SK-N-SH (cell line): ENCODE data around the gene ZDHHC7. TPM values are rescaled to one million over a fixed set of nuclear protein-coding genes. Genes with fewer than 3 reads are reported as not detected.

ENCODE experiments used
- CTCF ChIA-PET: fragments of 300-600, 350-600 bp; formaldehyde crosslinking; extraction: SDS; loops from one replicate; lab custom pipeline; 2021; lab: Yijun Ruan, JAX
- POLR2A ChIA-PET: fragments of 350-600 bp; sonication (Branson Sonifier 250); formaldehyde crosslinking; extraction: SDS; loops from one replicate; lab custom pipeline; 2020; ENCODE audit warnings: antibody characterized with exemption, inconsistent platforms; lab: Yijun Ruan, JAX
- DNase-seq: peaks from one replicate; pipeline ENCODE4 v3.0.0; 2012
- H2AFZ ChIP-seq: fragments of 200-600 bp; sonication (generic); 2 replicates; pipeline ENCODE4 v1.8.1; 2016; ENCODE audit warnings: antibody characterized with exemption, mild to moderate bottlenecking, low read depth
- H3F3A ChIP-seq: fragments of 200-600 bp; sonication (generic); replicated peaks from 2 replicates; pipeline ENCODE3; 2016; ENCODE audit warnings: antibody characterized with exemption, mild to moderate bottlenecking; ENCODE audit not compliant: insufficient read depth
- H3K27ac ChIP-seq, 2 experiments: fragments of 200-500 bp in 1 of 2; fragments of 200-600 bp in 1 of 2; sonication (Bioruptor generic) in 1 of 2; sonication (generic), shearing (Covaris generic) in 1 of 2; 2 replicates each; pipeline versions ENCODE4 v1.5.1 to v1.6.1; 2014 to 2016; ENCODE audit warnings: low read depth in 2 of 2, inconsistent platforms in 1 of 2, low read length in 1 of 2, mild to moderate bottlenecking in 1 of 2, mixed read lengths in 1 of 2
- H3K27me3 ChIP-seq: fragments of 200-600 bp; sonication (generic), shearing (Covaris generic); 2 replicates; pipeline ENCODE4 v1.6.1; 2016; ENCODE audit warnings: mixed run types; ENCODE audit not compliant: insufficient read depth
- H3K36me3 ChIP-seq, 2 experiments: fragments of 200-500 bp in 1 of 2; fragments of 200-600 bp in 1 of 2; sonication (Bioruptor generic) in 1 of 2; sonication (generic) in 1 of 2; replicated peaks in 1 of 2; 2 replicates each; pipeline versions ENCODE3 to v1.5.1; 2014 to 2016; ENCODE audit warnings: low read length in 1 of 2, mild to moderate bottlenecking in 1 of 2; ENCODE audit not compliant: insufficient read depth in 2 of 2, control insufficient read depth in 1 of 2
- H3K4me1 ChIP-seq, 2 experiments: fragments of 200-500 bp in 1 of 2; fragments of 200-600 bp in 1 of 2; sonication (Bioruptor generic) in 1 of 2; sonication (generic), shearing (Covaris generic) in 1 of 2; 2 replicates each; pipeline versions ENCODE4 v1.5.1 to v1.6.1; 2014 to 2016; ENCODE audit warnings: low read depth in 1 of 2, low read length in 1 of 2, mixed run types in 1 of 2; ENCODE audit not compliant: insufficient read depth in 2 of 2, control insufficient read depth in 1 of 2
- H3K4me2 ChIP-seq: fragments of 200-600 bp; sonication (generic), shearing (Covaris generic); 2 replicates; pipeline ENCODE4 v1.6.1; 2017; ENCODE audit warnings: mixed run types
- H3K4me3 ChIP-seq, 2 experiments: fragments of 200-500 bp in 1 of 2; fragments of 200-600 bp in 1 of 2; sonication (Bioruptor generic) in 1 of 2; sonication (generic), shearing (Covaris generic) in 1 of 2; 2 replicates each; pipeline versions ENCODE4 v1.5.1 to v1.8.1; 2014 to 2016; ENCODE audit warnings: low read depth in 2 of 2, inconsistent platforms in 1 of 2, low read length in 1 of 2, mild to moderate bottlenecking in 1 of 2, mixed read lengths in 1 of 2, moderate library complexity in 1 of 2
- H3K79me2 ChIP-seq: fragments of 200-600 bp; sonication (generic); 2 replicates; pipeline ENCODE4 v1.8.1; 2017; ENCODE audit warnings: mild to moderate bottlenecking; ENCODE audit not compliant: insufficient read depth
- H3K9ac ChIP-seq: fragments of 200-600 bp; sonication (generic); 2 replicates; pipeline ENCODE4 v1.6.1; 2017; ENCODE audit warnings: mixed run types
- H3K9me2 ChIP-seq: fragments of 200-600 bp; sonication (generic); 2 replicates; pipeline ENCODE4 v1.6.1; 2017; ENCODE audit warnings: mixed run types
- H3K9me3 ChIP-seq: fragments of 200-600 bp; sonication (generic); 2 replicates; pipeline ENCODE4 v1.6.1; 2017; ENCODE audit warnings: mixed run types, mild to moderate bottlenecking, moderate library complexity
- H4K20me1 ChIP-seq: fragments of 200-600 bp; sonication (generic); 2 replicates; pipeline ENCODE4 v1.6.1; 2017; ENCODE audit warnings: mild to moderate bottlenecking, mixed run types; ENCODE audit not compliant: insufficient read depth
- CHD2 ChIP-seq: fragments of 150-350 bp; IDR thresholded peaks from 2 replicates; pipeline ENCODE4 v1.6.1; 2018; ENCODE audit warnings: low read length; ENCODE audit not compliant: partially characterized antibody
- GATA2 ChIP-seq: sonication (generic); formaldehyde crosslinking; IDR thresholded peaks from 2 replicates; pipeline ENCODE4 v1.5.0; 2020; ENCODE audit warnings: mild to moderate bottlenecking, missing genetic modification reagents
- MEF2A ChIP-seq: IDR thresholded peaks from 2 replicates; pipeline ENCODE4 v1.4.0; 2012; ENCODE audit warnings: low read depth, borderline replicate concordance
- POLR2AphosphoS5 ChIP-seq: IDR thresholded peaks from 2 replicates; pipeline ENCODE4 v1.6.1; 2012; ENCODE audit warnings: low read depth, low read length
- RCOR1 ChIP-seq: fragments of 150-350 bp; IDR thresholded peaks from 2 replicates; pipeline ENCODE4 v1.6.1; 2017; ENCODE audit warnings: antibody characterized with exemption, low read length
- REST ChIP-seq: IDR thresholded peaks from 2 replicates; pipeline ENCODE4 v1.6.1; 2012; ENCODE audit warnings: mild to moderate bottlenecking, low read depth, low read length, moderate library complexity
- TEAD4 ChIP-seq: IDR thresholded peaks from 2 replicates; pipeline ENCODE4 v1.4.0; 2012; ENCODE audit warnings: mild to moderate bottlenecking, borderline replicate concordance; ENCODE audit not compliant: insufficient read depth
- USF2 ChIP-seq: fragments of 150-350 bp; IDR thresholded peaks from 2 replicates; pipeline ENCODE4 v1.6.1; 2017; ENCODE audit warnings: antibody characterized with exemption, low read length, low read depth, borderline replicate concordance
- WGBS: methylation state at CpG from one replicate; pipeline ENCODE4 v1.1.6; 2017; ENCODE audit warnings: low lambda C conversion rate; 5-methylcytosine and 5-hydroxymethylcytosine counted together
- polyA plus RNA-seq, 3 experiments: library from polyadenylated mRNA; depleted of rRNA; stranded (reverse); fragments of >200 nt; gene quantifications; 2 replicates each; pipeline ENCODE4 v1.2.3, GENCODE V29; 2012

The ZDHHC7 gene
- polyA plus RNA-seq, 1 of the 3 experiments (the other 2 are of a cell fraction): 114 TPM

DNA sequence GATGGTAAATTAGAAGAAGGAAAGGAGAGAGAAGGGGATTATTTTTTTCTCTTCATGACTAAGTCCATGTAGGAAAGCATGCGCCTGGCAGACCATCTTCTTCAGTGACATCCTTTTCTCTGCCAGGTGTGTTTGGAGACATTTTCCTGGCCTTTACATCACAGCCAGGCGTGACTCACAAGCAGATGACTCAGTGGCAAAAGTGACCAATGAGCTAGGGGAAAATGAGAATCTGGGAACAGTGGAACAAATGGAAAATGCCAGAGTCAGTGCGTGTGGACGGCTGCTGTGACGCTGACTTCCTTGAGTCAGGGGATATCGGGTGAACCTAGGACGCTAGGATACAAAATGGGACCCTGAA, 25.7 kb upstream of the ZDHHC7 start (continued):
- TF ChIP-seq TEAD4: no peak
- no peak for TF ChIP-seq MEF2A
- TF ChIP-seq GATA2: no peak
- TF ChIP-seq CHD2: no peak
- no peak for TF ChIP-seq RCOR1
- TF ChIP-seq POLR2AphosphoS5: no peak

DNA sequence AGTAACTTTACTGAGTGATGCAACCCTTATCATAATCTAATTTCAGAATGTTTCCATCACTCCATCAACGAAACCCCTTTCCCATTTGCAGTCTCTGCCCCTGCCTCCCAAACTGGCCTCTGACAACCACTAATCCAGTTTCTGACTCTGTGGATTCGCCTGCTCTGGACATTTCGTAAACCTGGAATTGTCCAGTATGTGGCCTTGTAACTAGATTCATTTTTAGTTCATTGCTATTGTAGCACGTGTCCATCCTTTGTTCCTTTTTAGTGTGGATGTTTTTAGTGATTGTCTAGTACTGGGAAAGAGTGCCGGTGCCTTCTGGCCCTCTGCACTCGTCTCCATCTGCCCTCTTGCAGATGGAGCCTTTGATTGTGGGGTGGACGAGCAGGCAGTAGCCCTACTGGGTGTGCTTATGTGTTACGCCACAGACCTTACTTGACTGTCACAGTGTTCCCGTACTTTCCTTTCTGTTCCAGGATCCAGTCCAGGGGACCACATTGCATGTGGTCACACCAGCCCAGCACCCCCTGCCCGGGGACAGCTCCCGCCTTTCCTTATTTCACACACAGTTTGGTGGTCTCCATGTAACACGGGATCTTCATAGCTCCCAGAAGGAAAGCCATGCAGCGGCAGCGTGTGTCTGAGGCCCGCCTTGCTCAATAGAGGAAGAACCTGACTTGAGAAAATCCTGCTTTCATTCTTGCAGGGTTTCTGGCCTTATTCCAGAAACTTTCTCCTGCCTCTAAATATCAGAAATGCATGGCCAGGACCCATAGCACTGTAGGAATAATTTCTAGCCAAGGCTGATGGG, 25.1 kb upstream of the ZDHHC7 start:
- no peaks in the 10 kb centered on the region for H3K79me2 ChIP-seq
- 90% methylated on average over 15 of the region's 15 CpGs for WGBS
- CTCF ChIA-PET: no interaction called here
- H2AFZ ChIP-seq: no peak overlapping the region
- TF ChIP-seq USF2 (no peak), REST (peak; percentile 62; the same call in 1 of the 2 replicates)
- TF ChIP-seq, all 33 proteins: peak for 1
- H3K4me1 ChIP-seq: no peaks in the 10 kb centered on the region
- no peak for DNase-seq
- POLR2A ChIA-PET: no interaction called here
- peaks cover 16% of the 10 kb centered on the region for H3F3A ChIP-seq
- H3K9me3 ChIP-seq: no peaks in the 10 kb centered on the region
- no peak overlapping the region for H3K4me2 ChIP-seq
- no peak overlapping the region for H3K4me3 ChIP-seq
- no peak overlapping the region for H3K9ac ChIP-seq
- no peaks in the 10 kb centered on the region for H4K20me1 ChIP-seq
- no peaks in the 10 kb centered on the region for H3K9me2 ChIP-seq
- H3K36me3 ChIP-seq: no peaks in the 10 kb centered on the region
- H3K27me3 ChIP-seq: no peaks in the 10 kb centered on the region
- H3K27ac ChIP-seq: peak overlapping the region in 1 of 2 experiments; percentile 64; a peak in 2 of 4 replicates
